Fibroblast of mammary gland (primary cell): ENCODE measurements around the gene USP17L22.
"Not testable (repeated sequence)": the region's sequence is repeated elsewhere in the genome, so short reads cannot be mapped to it uniquely, and the experiment has no call there.

ENCODE experiments used
- DNase-seq: peaks from one replicate; pipeline ENCODE4 v3.0.0-alpha.2; 2010; ENCODE audit warnings: low read depth
- H3K4me3 ChIP-seq: 2 replicates; pipeline ENCODE4 v1.5.1; 2011; ENCODE audit warnings: low read depth, mild to moderate bottlenecking, low read length, moderate library complexity; ENCODE audit not compliant: control insufficient read depth

Gene USP17L22

GRCh38 chr4:9267319-9267718 lies at the start of gene USP17L22:
TSS of gene USP17L22 (plus strand) at chr4:9267619. CDS start at chr4:9267619, 0 bp downstream.
- not testable (repeated sequence) for H3K4me3 ChIP-seq, DNase-seq

GRCh38 chr4:9219852-9220251 lies 47.6 kb upstream of the USP17L22 start, which contains the start of gene USP17L12:
TSS of gene USP17L12 (plus strand) at chr4:9220152. CDS start at chr4:9220152, 0 bp downstream.
- H3K4me3 ChIP-seq, DNase-seq: not testable (repeated sequence)

- not testable (repeated sequence) for DNase-seq, H3K4me3 ChIP-seq
Measured at GRCh38 chr4:9224596-9224995, 42.8 kb upstream of the USP17L22 start, which contains the start of gene USP17L13. TSS of gene USP17L13 (plus strand) at chr4:9224896. CDS start at chr4:9224896, 0 bp downstream.

GRCh38 chr4:9230249-9230648 lies 37.2 kb upstream of the USP17L22 start:
- H3K4me3 ChIP-seq, DNase-seq: not testable (repeated sequence)

- not testable (repeated sequence) for H3K4me3 ChIP-seq, DNase-seq
Measured at GRCh38 chr4:9234085-9234484, 33.3 kb upstream of the USP17L22 start, which contains the start of gene USP17L15. TSS of gene USP17L15 (plus strand) at chr4:9234385. CDS start at chr4:9234385, 0 bp downstream.

GRCh38 chr4:9238461-9238860 lies 29.0 kb upstream of the USP17L22 start:
- H3K4me3 ChIP-seq, DNase-seq: not testable (repeated sequence)

GRCh38 chr4:9243579-9243978 lies 23.8 kb upstream of the USP17L22 start, which contains the start of gene USP17L17:
TSS of gene USP17L17 (plus strand) at chr4:9243879. CDS start at chr4:9243879, 0 bp downstream.
- DNase-seq, H3K4me3 ChIP-seq: not testable (repeated sequence)

GRCh38 chr4:9247953-9248680 lies 19.3 kb upstream of the USP17L22 start, which contains the start of gene USP17L18:
TSS of gene USP17L18 (plus strand) at chr4:9248630. CDS start at chr4:9248630, 0 bp downstream.
- DNase-seq, H3K4me3 ChIP-seq: not testable (repeated sequence)

GRCh38 chr4:9253078-9253477 lies 14.3 kb upstream of the USP17L22 start, which contains the start of gene USP17L19:
TSS of gene USP17L19 (plus strand) at chr4:9253378. CDS start at chr4:9253378, 0 bp downstream.
- not testable (repeated sequence) for DNase-seq, H3K4me3 ChIP-seq

GRCh38 chr4:9257824-9258223 lies 9.6 kb upstream of the USP17L22 start, which contains the start of gene USP17L20:
TSS of gene USP17L20 (plus strand) at chr4:9258124. CDS start at chr4:9258124, 0 bp downstream.
- DNase-seq, H3K4me3 ChIP-seq: not testable (repeated sequence)

GRCh38 chr4:9262572-9262971 lies 4.8 kb upstream of the USP17L22 start, which contains the start of gene USP17L21:
TSS of gene USP17L21 (plus strand) at chr4:9262872. CDS start at chr4:9262872, 0 bp downstream.
- not testable (repeated sequence) for DNase-seq, H3K4me3 ChIP-seq

- H3K4me3 ChIP-seq, DNase-seq: not testable (repeated sequence)
Measured at GRCh38 chr4:9271719-9272118, 4.3 kb downstream of the USP17L22 start.
